ENCODE results near the gene ZNF593OS.

The ZNF593OS gene

DNA sequence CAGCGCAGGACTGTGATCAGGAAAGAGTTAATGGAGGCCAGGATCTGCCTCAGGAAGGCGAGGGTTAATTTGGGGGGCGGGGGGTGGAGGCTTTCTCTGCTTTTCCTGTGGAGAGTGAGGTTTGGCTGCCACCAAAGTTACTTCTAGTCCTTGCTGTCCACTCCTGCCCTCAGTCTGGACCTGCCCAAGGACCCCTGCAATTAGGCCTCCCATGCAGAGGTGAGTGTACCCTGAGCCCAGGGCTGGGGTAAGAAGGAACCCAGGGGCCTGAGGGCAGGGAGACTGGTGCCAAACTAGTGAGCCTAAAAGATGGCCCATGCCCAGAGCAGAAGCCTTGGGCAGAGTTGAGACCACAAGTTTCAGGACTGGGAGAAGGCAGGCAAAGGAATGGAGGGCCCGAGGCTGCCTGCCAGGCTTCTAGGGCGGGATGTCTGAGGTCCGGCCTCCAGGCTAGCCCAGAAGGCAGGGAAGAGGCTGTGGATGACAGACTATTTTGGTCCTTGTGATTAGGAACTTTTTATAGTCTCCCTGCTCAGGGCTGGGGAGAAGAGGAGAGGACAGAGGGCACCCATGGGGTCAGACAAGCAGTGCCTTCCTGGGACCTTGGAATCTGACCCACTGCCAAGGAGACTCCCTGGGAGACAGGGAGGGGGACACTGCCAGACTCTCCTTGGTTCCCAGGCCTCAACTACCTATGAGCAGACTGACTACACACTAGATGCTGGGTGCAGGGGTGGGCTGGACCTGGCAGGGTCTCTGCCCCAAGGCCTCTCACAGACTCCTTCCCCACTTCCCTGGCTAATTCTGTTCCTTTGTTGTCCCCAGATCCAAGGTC, 12.5 kb downstream of the ZNF593OS start, which contains the start of gene FAM110D:
TSS of gene FAM110D (plus strand) at position 172 of the 835 bp plus-strand sequence. CDS start 2,213 bp downstream, outside the sequence.
- DNase-seq (ENCODE audit: low read depth in 2 of 2) = no peak

DNA sequence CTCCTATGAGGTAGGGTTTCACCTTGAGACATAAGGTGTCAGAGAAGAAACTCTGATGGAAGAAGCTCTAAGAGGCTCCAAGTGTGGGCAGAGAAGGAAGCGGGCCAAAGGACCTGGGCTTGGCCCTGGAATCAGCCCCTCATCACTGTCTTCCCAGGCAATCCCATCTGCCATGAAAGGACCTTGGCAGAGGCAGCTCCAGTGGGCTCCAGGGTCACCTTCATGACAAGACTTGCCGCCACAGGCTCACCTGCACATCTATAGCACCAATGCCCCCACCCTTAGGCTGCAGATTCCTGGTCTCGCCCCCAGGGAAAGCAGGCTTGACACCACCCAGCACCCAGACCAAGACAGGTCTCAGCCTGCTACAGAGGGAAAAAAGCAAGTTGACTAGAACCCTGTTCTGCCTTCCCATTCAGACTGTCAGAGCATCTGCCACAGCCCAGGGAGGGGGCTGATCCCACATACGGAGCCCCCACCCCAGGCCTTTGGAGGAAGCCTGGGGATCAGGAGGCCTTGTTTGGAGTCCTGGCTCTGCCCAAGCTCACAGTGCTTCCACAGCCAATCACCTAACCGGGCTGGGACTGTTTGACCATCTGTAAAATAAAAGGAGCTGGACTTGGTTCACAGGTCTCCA, 13.2 kb downstream of the ZNF593OS start:
- DNase-seq (ENCODE audit: low read depth in 2 of 2) = no peak

DNA sequence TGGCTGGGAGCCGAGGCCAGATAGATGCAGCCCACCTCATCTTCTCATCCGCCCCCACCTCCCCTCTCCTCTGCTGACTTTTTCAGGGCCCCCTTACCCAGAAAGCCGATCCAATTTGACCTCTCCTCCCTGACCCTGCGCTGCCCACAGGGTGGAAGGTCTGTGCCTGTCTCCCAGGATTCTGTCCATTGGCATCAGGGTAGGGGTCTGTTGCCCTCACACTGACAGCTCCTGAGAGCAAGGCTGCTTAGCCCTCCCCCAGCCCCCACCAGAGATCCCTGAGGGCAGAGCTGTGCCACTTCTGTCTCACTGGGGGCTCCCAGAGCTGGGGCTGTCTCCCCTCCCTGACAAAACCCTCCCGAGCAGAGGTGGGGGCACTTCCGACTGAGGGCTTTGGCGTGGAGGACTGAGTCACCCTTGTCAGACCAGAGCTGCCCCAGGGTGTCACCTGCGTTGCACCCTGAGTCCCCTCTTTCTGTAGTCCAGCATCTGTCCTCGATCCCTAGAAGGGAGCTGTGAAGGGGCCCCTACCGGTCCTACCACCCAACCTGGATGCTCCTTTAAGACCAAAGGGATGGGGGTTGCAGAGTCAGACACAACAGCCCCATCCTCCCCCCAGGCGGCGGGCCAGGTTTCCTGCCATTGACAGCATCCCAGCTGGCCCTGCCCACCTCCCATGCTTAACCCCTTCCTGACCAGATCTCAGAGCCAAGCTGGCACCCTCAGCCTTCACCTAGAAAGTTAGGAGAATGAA, 15.2 kb downstream of the ZNF593OS start:
- no peak for DNase-seq (ENCODE audit: low read depth in 2 of 2)

DNA sequence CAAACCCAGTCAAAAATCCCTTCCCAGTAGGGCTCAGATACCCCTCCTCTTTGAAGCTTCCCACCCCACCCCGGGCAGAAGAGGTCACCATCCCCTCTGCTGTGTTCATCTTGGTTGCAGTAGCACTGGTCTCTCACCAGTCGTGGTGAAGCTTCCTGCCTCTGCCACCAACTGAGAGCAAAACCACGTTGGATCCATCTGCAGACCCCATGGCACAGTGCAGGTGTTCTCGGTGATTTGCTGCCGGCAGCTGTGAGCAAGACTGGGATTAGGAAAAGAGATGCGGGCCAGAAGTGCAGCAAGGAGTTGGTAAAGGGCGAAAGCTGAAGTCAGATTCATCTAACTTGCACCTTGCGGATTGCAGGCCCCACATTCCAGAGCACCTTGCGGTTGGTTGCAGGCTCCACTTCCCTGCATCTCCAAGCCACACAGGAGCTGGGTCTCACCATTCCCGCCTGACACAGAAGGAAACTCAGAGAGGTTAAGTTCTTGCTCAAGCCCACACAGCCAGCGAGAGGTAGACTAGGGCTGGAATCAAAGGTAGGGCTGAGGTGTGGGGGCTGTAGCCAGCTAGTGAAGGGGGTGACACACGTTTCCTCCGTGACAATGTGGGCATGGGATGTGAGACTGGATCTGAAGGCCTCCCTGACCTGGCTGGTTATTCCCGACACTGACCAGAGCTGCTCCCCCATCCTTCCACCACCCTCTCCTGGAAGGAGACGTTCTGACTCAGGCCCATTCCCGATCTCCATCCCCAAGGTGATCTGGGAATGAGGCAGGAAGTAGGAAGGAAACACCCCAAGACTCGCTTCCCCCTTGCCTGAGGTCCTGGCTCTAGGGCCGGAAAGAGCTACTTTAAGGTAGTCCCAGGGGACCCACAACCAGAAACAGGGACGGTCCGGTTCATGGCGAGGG, 16.0 kb downstream of the ZNF593OS start:
- DNase-seq (ENCODE audit: low read depth in 2 of 2) = no peak

DNA sequence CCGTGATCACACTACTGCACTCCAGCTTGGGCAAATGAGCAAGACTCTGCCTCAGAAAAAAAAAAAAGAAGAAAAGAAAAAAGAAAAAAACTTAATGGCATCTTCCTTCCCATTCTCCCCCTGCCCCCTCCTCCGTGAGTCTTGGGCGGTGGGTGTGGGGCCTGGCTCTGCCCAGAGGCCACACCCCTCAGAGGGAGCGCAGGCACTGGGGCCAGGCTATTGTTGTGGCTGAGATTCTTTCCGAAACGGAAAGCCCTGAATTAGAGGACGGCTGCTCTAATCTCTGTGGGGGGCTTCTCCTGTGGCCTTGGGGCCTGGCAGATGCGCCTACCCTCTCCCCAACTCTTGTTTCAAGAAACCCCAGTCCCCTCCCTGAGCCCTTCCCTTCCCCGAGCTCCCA, 16.9 kb downstream of the ZNF593OS start:
- DNase-seq (ENCODE audit: low read depth in 2 of 2) = no peak

DNA sequence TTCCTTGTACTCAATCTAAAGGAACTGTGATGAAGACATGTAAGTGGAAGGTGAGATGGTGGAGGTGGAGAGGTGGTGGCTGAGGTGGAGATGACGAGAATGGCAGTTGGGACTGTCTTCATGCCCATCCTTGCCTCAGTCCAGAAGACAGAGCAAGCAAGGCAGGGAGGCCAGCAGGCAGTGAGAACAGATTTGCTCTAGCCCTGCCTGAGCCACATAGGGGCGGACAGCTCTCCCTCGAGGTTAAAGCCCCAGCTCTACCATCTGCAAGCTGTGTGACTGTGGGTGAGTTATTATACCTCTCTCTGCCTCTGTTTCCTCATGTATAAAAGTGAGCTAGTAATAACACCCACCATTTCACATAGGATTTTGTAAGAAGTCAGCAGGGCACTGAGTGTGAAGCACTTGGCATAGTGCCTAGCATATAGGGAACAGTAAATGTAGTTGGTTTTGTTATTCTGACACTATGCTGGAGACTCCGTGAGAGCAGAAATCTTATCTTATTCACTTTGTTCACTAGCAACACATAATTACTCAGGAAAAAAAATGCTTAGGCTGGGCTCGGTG, 17.6 kb downstream of the ZNF593OS start:
- no peak for DNase-seq (ENCODE audit: low read depth in 2 of 2)

DNA sequence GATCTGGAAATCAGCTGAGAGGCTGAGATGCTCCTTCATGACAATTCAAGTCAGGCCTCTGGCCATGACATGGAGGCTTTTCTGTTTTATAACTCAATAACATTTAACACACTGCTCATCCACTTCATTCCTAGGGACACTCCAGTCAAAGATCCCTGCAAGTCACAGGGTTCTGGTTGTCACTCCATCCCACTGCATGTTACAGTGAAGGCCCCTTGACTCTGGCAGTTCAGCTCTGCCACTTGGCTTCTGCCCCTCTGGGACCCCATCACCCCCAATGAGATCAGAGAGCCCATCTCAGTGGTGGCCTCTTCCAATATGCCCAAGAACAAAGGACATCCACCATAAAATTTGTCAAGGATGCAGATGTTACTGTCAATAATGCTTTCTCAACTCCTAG, 22.7 kb downstream of the ZNF593OS start:
- DNase-seq (ENCODE audit: low read depth in 2 of 2) = no peak

DNA sequence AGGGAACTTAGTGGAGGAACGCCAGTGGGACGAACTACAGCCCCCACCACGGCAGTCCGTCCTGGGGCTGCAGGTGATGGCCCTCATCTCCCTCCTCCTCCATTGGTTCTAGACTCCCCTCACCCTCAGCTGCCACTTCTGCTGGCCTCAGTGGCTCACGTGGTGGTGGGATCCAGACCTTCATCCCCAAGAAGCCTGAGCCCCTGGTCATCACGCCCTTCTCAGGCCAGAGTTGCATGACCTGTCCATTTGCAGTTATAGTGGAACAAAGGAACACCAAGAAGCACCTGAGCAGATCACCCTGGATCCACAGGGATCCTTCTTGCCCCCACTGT, 25.7 kb downstream of the ZNF593OS start:
- DNase-seq (ENCODE audit: low read depth in 2 of 2) = no peak

DNA sequence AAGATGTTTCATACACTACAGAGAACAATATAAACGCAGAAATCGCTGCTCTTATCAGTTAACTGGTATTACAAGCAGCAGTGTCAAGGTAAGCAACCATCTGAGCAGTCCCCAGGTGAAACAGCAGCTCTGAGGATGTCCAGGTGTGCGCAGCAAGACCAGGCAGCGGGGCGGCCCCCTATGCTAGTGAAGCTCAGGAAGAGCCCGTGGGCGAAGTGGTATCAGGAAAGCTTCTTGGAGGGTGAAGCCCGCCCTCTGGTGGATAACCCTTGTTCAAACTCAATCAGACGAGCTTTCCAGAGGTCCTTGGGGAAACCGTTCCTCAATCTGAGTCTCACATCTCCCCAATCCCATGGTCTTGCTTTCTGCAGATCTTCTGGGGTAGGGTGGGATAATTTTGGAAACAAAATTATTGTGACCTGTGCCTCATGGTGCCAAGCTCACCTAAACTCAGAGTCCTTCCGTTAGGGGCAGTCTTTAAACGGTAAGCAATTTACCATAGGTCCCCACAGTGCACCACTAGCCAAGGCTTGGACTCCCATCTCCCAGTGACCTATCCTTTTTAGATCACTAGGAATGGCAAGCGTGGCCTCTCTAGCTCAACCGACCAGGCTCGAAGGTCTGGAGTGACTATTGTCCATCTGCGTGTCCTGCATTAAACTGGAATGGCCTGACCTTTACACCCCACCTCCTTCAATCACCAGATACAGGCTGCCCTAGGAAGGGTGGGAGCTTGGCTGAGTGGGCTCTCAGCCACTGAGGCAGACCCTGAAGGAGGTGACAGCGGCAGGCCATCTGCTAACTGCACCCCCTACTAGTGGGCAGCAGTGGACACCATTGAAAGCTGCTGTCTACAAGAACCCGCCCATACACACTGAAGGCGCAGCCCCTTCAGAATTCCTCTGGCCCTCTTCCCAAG, 26.3 kb downstream of the ZNF593OS start:
- DNase-seq (ENCODE audit: low read depth in 2 of 2) = peak; percentile 54 to 64

DNA sequence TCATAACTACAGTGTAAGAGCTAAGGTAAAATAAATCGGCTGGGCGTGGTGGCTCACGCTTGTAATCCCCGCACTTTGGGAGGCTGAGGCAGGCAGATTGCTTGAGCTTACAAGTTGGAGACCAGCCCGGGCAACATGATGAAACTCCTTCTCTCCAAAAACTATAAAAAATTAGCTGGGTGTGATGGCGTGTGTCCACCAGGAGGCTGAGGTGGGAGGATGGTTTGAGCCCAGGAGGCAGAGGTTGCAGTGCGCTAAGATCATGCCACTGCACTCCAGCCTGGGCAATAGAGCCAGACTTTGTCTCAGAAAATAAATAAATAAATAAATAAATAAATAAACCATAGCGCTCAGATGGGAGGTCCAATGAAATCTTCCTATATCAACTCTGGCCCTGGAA, 29.5 kb downstream of the ZNF593OS start:
- DNase-seq (ENCODE audit: low read depth in 2 of 2) = no peak

DNA sequence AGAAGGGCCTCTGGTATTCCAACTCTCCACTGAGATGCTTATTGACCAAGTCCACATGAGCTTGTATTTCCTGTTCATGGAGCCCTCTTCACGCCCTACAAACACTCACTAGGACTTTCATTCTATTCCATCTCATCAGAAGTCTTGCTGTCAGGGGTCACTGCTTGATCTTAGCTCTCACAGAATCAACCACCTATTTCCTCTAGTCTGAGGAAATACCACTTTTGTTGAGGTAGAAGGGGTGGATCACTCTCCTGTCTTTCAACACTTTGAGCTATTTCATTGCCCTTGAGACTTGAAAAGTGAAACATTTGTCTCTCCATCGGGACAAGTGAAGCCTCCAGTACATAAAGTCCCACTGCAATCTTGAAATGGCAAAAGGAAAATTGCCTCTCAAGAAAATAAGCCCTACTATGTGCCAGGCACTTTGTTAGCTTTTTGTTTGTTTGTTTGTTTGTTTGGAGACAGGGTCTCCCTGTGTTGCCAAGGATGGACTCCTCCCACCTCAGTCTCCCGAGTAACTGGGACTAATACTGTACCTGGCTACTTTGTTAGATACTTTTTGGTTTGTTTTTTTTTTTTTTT, 32.6 kb downstream of the ZNF593OS start:
- no peak for DNase-seq (ENCODE audit: low read depth in 2 of 2)

DNA sequence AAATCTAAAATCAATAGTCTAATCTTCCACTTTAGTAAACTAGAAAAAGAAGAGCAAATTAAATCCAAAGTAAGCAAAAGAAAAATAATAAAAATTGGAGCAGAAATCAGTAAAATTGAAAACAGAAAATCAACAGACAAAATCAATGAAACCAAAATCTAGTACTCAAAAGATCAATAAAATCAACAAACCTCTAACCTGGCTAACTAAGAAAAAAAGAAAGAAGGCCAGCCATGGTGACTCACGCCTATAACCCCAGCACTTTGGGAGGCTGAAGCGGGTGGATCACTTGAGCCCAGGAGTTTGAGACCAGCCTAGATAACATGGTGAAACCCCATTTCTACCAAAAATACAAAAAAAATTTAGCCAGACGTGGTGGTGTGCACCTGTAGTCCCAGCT, 37.2 kb downstream of the ZNF593OS start:
- no peak for DNase-seq (ENCODE audit: low read depth in 2 of 2)

DNA sequence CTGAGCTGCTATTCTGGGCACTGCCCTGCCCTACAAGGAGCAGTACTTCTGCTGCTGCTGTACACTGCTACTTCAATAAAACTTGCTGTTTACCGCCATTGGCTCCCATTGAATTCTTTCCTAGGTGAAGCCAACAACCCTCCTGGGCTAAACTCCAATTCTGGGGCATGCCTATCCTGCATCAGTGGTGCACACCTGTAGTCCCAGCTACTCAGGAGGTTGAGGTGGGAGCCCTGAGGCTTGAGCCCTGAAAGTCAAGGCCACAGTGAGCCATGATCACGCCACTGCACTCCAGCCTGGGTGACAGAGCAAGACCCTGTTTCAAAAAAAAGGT, 38.8 kb downstream of the ZNF593OS start:
- no peak for DNase-seq (ENCODE audit: low read depth in 2 of 2)

DNA sequence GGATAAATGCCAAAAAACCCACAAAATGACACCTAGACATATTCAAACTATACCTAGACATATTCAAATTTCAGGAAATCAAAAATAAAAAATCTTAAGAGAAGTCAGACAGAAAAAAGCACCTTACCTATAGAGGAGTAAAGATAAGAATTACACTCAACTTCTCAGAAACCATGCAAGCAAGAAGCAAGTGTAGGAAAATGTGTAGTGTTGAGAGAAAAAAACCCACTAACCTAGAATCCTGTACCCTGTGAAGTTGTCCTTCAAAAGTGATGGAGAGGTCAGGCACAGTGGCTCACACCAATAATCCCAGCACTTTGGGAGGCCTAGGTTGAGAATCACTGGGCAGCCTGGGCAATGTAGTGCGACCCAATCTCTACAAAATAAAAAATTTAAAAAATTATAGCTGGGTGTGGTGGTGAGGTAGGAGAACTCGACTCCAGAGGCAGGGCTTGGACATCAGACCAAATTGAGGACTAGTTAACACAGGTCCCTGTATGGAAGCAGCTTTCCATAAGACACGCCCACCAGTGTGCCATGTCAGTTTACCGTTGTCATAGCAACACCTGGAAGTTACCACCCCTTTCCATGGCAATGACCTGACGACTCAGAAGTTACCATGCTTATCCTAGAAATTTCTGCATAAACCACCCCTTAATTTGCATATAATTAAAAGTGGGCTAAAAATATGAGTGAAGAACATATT, 39.4 kb downstream of the ZNF593OS start:
- DNase-seq (ENCODE audit: low read depth in 2 of 2) = no peak

DNA sequence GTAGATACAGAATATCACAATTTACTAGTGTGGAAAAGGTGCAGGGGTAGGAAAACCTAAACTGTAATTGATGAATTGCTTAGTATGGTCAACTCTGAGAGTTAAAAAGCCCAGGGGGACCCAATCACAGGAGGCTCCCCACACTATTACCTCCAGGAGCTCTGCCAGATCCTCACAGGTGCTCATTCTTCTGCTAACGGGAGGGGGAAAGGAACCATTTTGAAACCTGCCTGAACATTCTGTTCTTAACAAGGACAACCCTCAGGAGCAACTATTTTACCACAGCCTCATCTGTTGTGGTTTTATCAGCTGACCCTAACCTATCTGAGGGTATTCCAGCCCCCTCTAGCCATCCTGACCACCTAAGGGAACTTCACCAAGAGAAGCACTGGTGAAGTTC, 40.9 kb downstream of the ZNF593OS start:
- no peak for DNase-seq (ENCODE audit: low read depth in 2 of 2)

DNA sequence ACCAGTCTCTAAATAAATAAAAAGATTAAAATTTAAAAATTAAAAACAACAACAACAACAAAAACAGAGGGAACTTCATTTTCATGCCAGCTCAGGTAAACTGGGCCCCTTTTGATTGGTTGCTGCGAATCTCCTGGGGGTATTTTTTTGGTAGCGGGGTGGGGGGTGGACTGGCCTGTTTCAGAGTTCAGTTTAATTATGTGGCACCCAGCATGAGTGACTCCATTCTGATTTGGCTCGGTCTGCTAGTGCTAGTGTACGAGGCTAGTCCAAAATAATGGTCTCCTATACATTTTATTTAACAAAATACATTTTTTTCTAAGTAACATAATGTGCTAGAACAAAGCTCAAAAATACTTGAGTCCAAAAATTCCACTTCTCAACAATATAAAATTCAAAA, 41.9 kb downstream of the ZNF593OS start:
- no peak for DNase-seq (ENCODE audit: low read depth in 2 of 2)

DNA sequence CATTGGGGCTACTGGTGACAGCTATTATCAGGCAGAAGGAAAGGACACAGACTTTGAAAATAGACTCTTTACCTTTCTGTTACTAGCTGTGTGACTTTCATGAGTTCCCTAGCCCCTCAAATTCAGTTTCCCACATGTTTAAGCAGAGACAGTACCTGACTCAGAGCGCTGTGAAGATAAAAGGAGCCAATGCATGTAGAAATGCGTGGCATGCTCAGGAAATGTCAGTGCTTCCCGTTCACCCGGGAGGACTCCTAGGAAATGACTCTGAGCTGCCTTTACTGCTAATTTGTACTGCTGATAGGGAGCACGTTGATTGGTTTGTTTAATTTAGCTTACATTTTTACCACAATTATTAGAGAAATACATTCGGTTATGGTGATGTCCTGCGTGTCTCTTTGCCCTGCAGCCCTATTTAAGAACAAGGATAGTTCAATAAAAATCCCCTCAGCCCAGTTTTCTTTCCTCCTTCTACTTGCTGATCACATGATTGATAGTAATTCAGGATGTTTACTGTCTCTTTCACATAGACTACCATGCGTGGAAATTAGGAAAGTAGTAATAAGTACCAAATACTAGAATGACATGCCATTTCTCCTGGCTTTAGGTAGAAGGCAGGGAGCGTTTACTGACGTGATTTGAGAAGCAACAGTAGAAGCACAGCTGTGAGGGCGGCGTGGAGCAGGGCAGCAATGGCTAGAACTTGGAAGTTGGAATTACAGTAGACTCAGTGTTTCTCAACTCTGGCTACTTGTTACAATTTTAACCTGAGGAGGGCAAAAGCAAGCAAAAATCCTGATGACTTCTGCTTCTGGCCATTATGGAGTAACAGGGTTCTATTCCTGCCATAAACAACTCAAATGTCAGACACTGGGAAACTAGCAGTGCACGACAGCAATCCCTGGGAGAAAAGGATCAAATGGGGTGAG, 44.1 kb downstream of the ZNF593OS start:
- DNase-seq (ENCODE audit: low read depth in 2 of 2) = no peak

Data from stimulated activated CD8-positive, alpha-beta memory T cell treated with anti-CD3 and anti-CD28 coated beads, Interleukin-2, amount 100 ng/mL, for 48 hours (primary cell).